Gastrocnemius medialis (tissue), 4 donors: ENCODE data around the gene SEPTIN6. TPM values are rescaled to one million over a fixed set of nuclear protein-coding genes. Genes with fewer than 3 reads are reported as not detected.

Experiments used
- ATAC-seq, 2 donors: fragments of 150-250 bp; one replicate each; pipeline ENCODE4 v1.9.1; 2016
- DNase-seq, 2 donors: peaks; one replicate each; pipeline ENCODE4 v3.0.0-alpha.2; 2019
- H3K27ac ChIP-seq, 4 donors: fragments of 200-600 bp; sonication (generic); 1 replicate in 1 of 4; 2 replicates in 3 of 4; pipeline ENCODE4 v1.5.1; 2016 to 2018; ENCODE audit warnings: mild to moderate bottlenecking in 2 of 4, moderate library complexity in 1 of 4
- H3K27me3 ChIP-seq, 3 donors: fragments of 200-600 bp; sonication (generic) in 2 of 3; 1 replicate in 1 of 3; 2 replicates in 2 of 3; pipeline versions ENCODE4 v1.5.1 to v1.6.0; 2016 to 2019; ENCODE audit warnings: mild to moderate bottlenecking in 1 of 3, moderate library complexity in 1 of 3
- H3K36me3 ChIP-seq, 2 donors: fragments of 200-600 bp; sonication (generic) in 1 of 2; one replicate each; pipeline ENCODE4 v1.5.1; 2017 to 2018
- H3K4me1 ChIP-seq, 2 donors: fragments of 200-600 bp; sonication (generic) in 1 of 2; one replicate each; pipeline ENCODE4 v1.5.1; 2016 to 2017; ENCODE audit warnings: mild to moderate bottlenecking in 2 of 2
- H3K4me3 ChIP-seq, 4 donors: fragments of 200-600 bp; sonication (generic) in 3 of 4; 1 replicate in 1 of 4; 2 replicates in 3 of 4; pipeline ENCODE4 v1.5.1; 2016 to 2019; ENCODE audit warnings: mild to moderate bottlenecking in 2 of 4
- H3K9me3 ChIP-seq, 3 donors: fragments of 200-600 bp; sonication (generic) in 2 of 3; 1 replicate in 1 of 3; 2 replicates in 2 of 3; pipeline ENCODE4 v1.5.1; 2016 to 2019
- CTCF ChIP-seq, 5 experiments: fragments of 450-650 bp in 3 of 5; fragments of 200-600 bp in 2 of 5; sonication (generic) in 2 of 5; IDR thresholded peaks in 4 of 5; conservative IDR thresholded peaks in 1 of 5; 1 replicate in 4 of 5; 2 replicates in 1 of 5; pipeline ENCODE4 v1.5.1; 2016 to 2019; ENCODE audit warnings: antibody characterized with exemption in 5 of 5, mild to moderate bottlenecking in 3 of 5, moderate library complexity in 3 of 5
- POLR2A ChIP-seq, 2 donors: fragments of 450-650 bp; IDR thresholded peaks; one replicate each; pipeline ENCODE4 v1.6.1; 2017; ENCODE audit warnings: antibody characterized with exemption in 2 of 2, mild to moderate bottlenecking in 2 of 2, moderate library complexity in 2 of 2
- in situ Hi-C, 4 donors: fragments of 200-750 bp; cut with MboI; loops; one replicate each; pipeline versions ENCODE4 v1.15.0 to v1.8.0; 2017; ENCODE audit warnings: low sequenced_read_pairs in 4 of 4
- intact Hi-C: fragments of 100-400 bp; cut with DNase I; formaldehyde crosslinking; loops from one replicate; pipeline ENCODE4 v1.15.1; 2023; ENCODE audit warnings: low total_unique reads
- total RNA-seq, 4 donors: library from RNA; depleted of rRNA; stranded (reverse); fragments of >200 nt; gene quantifications; one replicate each; pipeline versions ENCODE4 v1.1.0 to v1.2.3, GENCODE V29; 2016

SEPTIN6 gene
- total RNA-seq, 4 donors from 2014 or later, result 1.2 to 11.1 (median 3.5) TPM

- H3K27me3 ChIP-seq, result no peaks in the 10 kb centered on the region
- peak in 1 of 5 experiments; percentile 40 for TF ChIP-seq CTCF (IDR thresholded peaks at IDR 0.05 in 4 of 5, conservative IDR thresholded peaks at IDR 0.05 in 1 of 5)
- no peak for TF ChIP-seq POLR2A (IDR thresholded peaks at IDR 0.05)
- no peak overlapping the region for H3K27ac ChIP-seq
- no peak for DNase-seq
- intact Hi-C loops, result no loop called here
- no peak overlapping the region for H3K4me3 ChIP-seq
- no peak for ATAC-seq
- no peaks in the 10 kb centered on the region for H3K4me1 ChIP-seq
- H3K9me3 ChIP-seq, result no peaks in the 10 kb centered on the region
- H3K36me3 ChIP-seq, result no peaks in the 10 kb centered on the region
- in situ Hi-C loops, result no loop called here
Measured at GRCh38 chrX:119698845-119699244, 5.9 kb upstream of the SEPTIN6 start.

- no peak overlapping the region for H3K27ac ChIP-seq
- intact Hi-C loops, result no loop called here
- in situ Hi-C loops, result no loop called here
- no peaks in the 10 kb centered on the region for H3K4me1 ChIP-seq
- H3K36me3 ChIP-seq, result no peaks in the 10 kb centered on the region
- DNase-seq (no peak), ATAC-seq (no peak)
- TF ChIP-seq CTCF (IDR thresholded peaks at IDR 0.05 in 4 of 5, conservative IDR thresholded peaks at IDR 0.05 in 1 of 5) (no peak), POLR2A (IDR thresholded peaks at IDR 0.05) (no peak)
- H3K9me3 ChIP-seq, result no peaks in the 10 kb centered on the region
- no peaks in the 10 kb centered on the region for H3K27me3 ChIP-seq
- H3K4me3 ChIP-seq, result no peak overlapping the region
Measured at GRCh38 chrX:119696251-119696890, 3.4 kb upstream of the SEPTIN6 start.

GRCh38 chrX:119695535-119696050 lies 2.6 kb upstream of the SEPTIN6 start:
- in situ Hi-C loops, result no loop called here
- intact Hi-C loops, result no loop called here
- no peaks in the 10 kb centered on the region for H3K36me3 ChIP-seq
- ATAC-seq (no peak), DNase-seq (no peak)
- H3K27me3 ChIP-seq, result no peaks in the 10 kb centered on the region
- no peaks in the 10 kb centered on the region for H3K4me1 ChIP-seq
- H3K9me3 ChIP-seq, result no peaks in the 10 kb centered on the region
- H3K4me3 ChIP-seq, result no peak overlapping the region
- TF ChIP-seq CTCF (IDR thresholded peaks at IDR 0.05 in 4 of 5, conservative IDR thresholded peaks at IDR 0.05 in 1 of 5) (no peak), POLR2A (IDR thresholded peaks at IDR 0.05) (no peak)
- no peak overlapping the region for H3K27ac ChIP-seq

GRCh38 chrX:119694601-119695534 lies 1.9 kb upstream of the SEPTIN6 start:
- no peak for TF ChIP-seq CTCF (IDR thresholded peaks at IDR 0.05 in 4 of 5, conservative IDR thresholded peaks at IDR 0.05 in 1 of 5)
- TF ChIP-seq POLR2A (IDR thresholded peaks at IDR 0.05), result no peak
- H3K4me3 ChIP-seq, result no peak overlapping the region
- DNase-seq (no peak), ATAC-seq (no peak)
- no peaks in the 10 kb centered on the region for H3K4me1 ChIP-seq
- intact Hi-C loops, result loop anchor here (5.0 kb wide), 1 partner anchor 78 kb away; no protein-coding TSS in a partner anchor
- no peak overlapping the region for H3K27ac ChIP-seq
- no peaks in the 10 kb centered on the region for H3K27me3 ChIP-seq
- in situ Hi-C loops, result no loop called here
- H3K36me3 ChIP-seq, result no peaks in the 10 kb centered on the region
- no peaks in the 10 kb centered on the region for H3K9me3 ChIP-seq
